Measurements from ENCODE around the gene SPOCK2.

GRCh38 chr10:72058989-72059842 lies 29.1 kb downstream of the SPOCK2 start:
- TF ChIP-seq CTCF (IDR thresholded peaks at IDR 0.05; ENCODE audit: extremely low read depth in 1 of 2, insufficient read depth in 1 of 2, low read depth in 1 of 2, low read length in 2 of 2) (no peak), POLR2A (IDR thresholded peaks at IDR 0.05; ENCODE audit: low read depth, low read length) (no peak), POLR2AphosphoS5 (IDR thresholded peaks at IDR 0.05; ENCODE audit: insufficient read depth, low read depth, low read length) (no peak), MYC (IDR thresholded peaks at IDR 0.05; ENCODE audit: low read depth, low read length) (no peak), EZH2 (IDR thresholded peaks at IDR 0.05; ENCODE audit: borderline replicate concordance, low read depth, low read length, severe bottlenecking) (no peak), FOS (IDR thresholded peaks at IDR 0.05; ENCODE audit: borderline replicate concordance, insufficient read depth, low read length) (peak; percentile 68), MAX (IDR thresholded peaks at IDR 0.05; ENCODE audit: insufficient read depth, insufficient read length) (no peak)
